ENCODE results near the gene RFX2.

Gene RFX2

GRCh38 chr19:6034512-6034911, 75.8 kb downstream of the RFX2 start:
- TF ChIP-seq, protein P1, sequence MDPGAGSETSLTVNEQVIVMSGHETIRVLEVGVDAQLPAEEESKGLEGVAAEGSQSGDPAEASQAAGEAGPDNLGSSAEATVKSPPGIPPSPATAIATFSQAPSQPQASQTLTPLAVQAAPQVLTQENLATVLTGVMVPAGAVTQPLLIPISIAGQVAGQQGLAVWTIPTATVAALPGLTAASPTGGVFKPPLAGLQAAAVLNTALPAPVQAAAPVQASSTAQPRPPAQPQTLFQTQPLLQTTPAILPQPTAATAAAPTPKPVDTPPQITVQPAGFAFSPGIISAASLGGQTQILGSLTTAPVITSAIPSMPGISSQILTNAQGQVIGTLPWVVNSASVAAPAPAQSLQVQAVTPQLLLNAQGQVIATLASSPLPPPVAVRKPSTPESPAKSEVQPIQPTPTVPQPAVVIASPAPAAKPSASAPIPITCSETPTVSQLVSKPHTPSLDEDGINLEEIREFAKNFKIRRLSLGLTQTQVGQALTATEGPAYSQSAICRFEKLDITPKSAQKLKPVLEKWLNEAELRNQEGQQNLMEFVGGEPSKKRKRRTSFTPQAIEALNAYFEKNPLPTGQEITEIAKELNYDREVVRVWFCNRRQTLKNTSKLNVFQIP (CRISPR knock-in tag; IDR thresholded peaks at IDR 0.05; ENCODE audit: borderline replicate concordance, low read depth): no peak
- TF ChIP-seq PPARA (CRISPR knock-in tag; IDR thresholded peaks at IDR 0.05; ENCODE audit: borderline replicate concordance): no peak
- no peak for TF ChIP-seq BACH2 (CRISPR knock-in tag; IDR thresholded peaks at IDR 0.05; ENCODE audit: borderline replicate concordance)
- TF ChIP-seq OSR1 (CRISPR knock-in tag; IDR thresholded peaks at IDR 0.05): no peak
- TF ChIP-seq ARNTL (CRISPR knock-in tag; IDR thresholded peaks at IDR 0.05; ENCODE audit: borderline replicate concordance, low read depth): no peak
- no peak for TF ChIP-seq PATZ1 (CRISPR knock-in tag; IDR thresholded peaks at IDR 0.05; ENCODE audit: borderline replicate concordance)
- TF ChIP-seq ZFP3 (CRISPR knock-in tag; IDR thresholded peaks at IDR 0.05): no peak
- no peak for TF ChIP-seq SNAI2 (CRISPR knock-in tag; IDR thresholded peaks at IDR 0.05)
- no peak for TF ChIP-seq ISL1 (CRISPR knock-in tag; IDR thresholded peaks at IDR 0.05)
- no peak for TF ChIP-seq ZNF70 (CRISPR knock-in tag; IDR thresholded peaks at IDR 0.05)

GRCh38 chr19:6033744-6034264, 76.5 kb downstream of the RFX2 start:
- TF ChIP-seq ZNF8 (CRISPR knock-in tag; IDR thresholded peaks at IDR 0.05) (no peak), TCF4 (CRISPR knock-in tag; IDR thresholded peaks at IDR 0.05; ENCODE audit: borderline replicate concordance) (peak; percentile 22; the same call in 1 of the 2 replicates), OSR1 (CRISPR knock-in tag; IDR thresholded peaks at IDR 0.05) (no peak)
- TF ChIP-seq, protein P2, sequence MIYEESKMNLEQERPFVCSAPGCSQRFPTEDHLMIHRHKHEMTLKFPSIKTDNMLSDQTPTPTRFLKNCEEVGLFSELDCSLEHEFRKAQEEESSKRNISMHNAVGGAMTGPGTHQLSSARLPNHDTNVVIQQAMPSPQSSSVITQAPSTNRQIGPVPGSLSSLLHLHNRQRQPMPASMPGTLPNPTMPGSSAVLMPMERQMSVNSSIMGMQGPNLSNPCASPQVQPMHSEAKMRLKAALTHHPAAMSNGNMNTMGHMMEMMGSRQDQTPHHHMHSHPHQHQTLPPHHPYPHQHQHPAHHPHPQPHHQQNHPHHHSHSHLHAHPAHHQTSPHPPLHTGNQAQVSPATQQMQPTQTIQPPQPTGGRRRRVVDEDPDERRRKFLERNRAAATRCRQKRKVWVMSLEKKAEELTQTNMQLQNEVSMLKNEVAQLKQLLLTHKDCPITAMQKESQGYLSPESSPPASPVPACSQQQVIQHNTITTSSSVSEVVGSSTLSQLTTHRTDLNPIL (CRISPR knock-in tag; IDR thresholded peaks at IDR 0.05; ENCODE audit: low read depth): no peak
- ATAC-seq: no peak

More at GRCh38 chr19:6034512-6034911, 75.8 kb downstream of the RFX2 start:
- ATAC-seq: no peak

DNA sequence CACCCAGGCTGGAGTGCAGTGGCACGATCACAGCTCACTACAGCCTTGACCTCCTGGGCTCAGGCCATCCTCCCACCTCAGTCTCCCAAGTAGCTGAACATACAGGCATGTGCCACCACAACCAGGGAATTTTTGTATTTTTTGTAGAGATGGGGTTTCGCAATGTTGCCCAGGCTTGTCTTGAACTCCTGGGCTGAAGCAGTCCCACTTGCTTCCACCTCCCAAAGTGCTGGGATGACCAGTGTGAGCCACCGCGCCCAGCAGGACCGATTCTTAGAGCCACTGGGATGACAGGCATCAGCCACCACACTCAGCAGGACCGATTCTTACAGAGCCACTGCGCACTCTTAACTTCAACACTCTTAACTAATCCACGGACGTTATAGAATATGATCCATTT, 77.5 kb downstream of the RFX2 start:
- no peak for ATAC-seq
- TF ChIP-seq TOX (CRISPR knock-in tag; IDR thresholded peaks at IDR 0.05; ENCODE audit: borderline replicate concordance): no peak
- no peak for TF ChIP-seq ARNTL (CRISPR knock-in tag; IDR thresholded peaks at IDR 0.05; ENCODE audit: borderline replicate concordance, low read depth)
- TF ChIP-seq, protein P3, sequence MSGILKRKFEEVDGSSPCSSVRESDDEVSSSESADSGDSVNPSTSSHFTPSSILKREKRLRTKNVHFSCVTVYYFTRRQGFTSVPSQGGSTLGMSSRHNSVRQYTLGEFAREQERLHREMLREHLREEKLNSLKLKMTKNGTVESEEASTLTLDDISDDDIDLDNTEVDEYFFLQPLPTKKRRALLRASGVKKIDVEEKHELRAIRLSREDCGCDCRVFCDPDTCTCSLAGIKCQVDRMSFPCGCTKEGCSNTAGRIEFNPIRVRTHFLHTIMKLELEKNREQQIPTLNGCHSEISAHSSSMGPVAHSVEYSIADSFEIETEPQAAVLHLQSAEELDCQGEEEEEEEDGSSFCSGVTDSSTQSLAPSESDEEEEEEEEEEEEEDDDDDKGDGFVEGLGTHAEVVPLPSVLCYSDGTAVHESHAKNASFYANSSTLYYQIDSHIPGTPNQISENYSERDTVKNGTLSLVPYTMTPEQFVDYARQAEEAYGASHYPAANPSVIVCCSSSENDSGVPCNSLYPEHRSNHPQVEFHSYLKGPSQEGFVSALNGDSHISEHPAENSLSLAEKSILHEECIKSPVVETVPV (CRISPR knock-in tag; IDR thresholded peaks at IDR 0.05): no peak
- no peak for TF ChIP-seq PPARA (CRISPR knock-in tag; IDR thresholded peaks at IDR 0.05; ENCODE audit: borderline replicate concordance)
- TF ChIP-seq OSR1 (CRISPR knock-in tag; IDR thresholded peaks at IDR 0.05): no peak
- TF ChIP-seq ISL1 (CRISPR knock-in tag; IDR thresholded peaks at IDR 0.05): no peak
- TF ChIP-seq, protein P2 (CRISPR knock-in tag; IDR thresholded peaks at IDR 0.05; ENCODE audit: low read depth): no peak
- TF ChIP-seq ESRRG (CRISPR knock-in tag; IDR thresholded peaks at IDR 0.05): no peak
- no peak for TF ChIP-seq ZNF70 (CRISPR knock-in tag; IDR thresholded peaks at IDR 0.05)
- TF ChIP-seq RARB (CRISPR knock-in tag; IDR thresholded peaks at IDR 0.05): no peak
- TF ChIP-seq CSDC2 (CRISPR knock-in tag; IDR thresholded peaks at IDR 0.05): no peak
- TF ChIP-seq, protein P1 (CRISPR knock-in tag; IDR thresholded peaks at IDR 0.05; ENCODE audit: borderline replicate concordance, low read depth): no peak
- no peak for TF ChIP-seq ZNF8 (CRISPR knock-in tag; IDR thresholded peaks at IDR 0.05)
- no peak for TF ChIP-seq ZNF565 (CRISPR knock-in tag; conservative IDR thresholded peaks at IDR 0.05; ENCODE audit: low read depth)
